Kidney epithelial cell (primary cell): Measurements from ENCODE around the gene SLC4A9. TPM values are rescaled to one million over a fixed set of nuclear protein-coding genes. Genes with fewer than 3 reads are reported as not detected.

Experiments
- DNase-seq: peaks from one replicate; pipeline ENCODE4 v3.0.0-alpha.2; 2010; ENCODE audit warnings: low read depth
- H3K27me3 ChIP-seq: 2 replicates; pipeline ENCODE4 v1.6.0; 2011; ENCODE audit warnings: low read length; ENCODE audit not compliant: control insufficient read depth, insufficient read depth
- H3K36me3 ChIP-seq: 2 replicates; pipeline ENCODE4 v1.5.1; 2011; ENCODE audit warnings: low read length; ENCODE audit not compliant: control insufficient read depth, insufficient read depth
- H3K4me3 ChIP-seq: 2 replicates; pipeline ENCODE4 v1.5.1; 2011; ENCODE audit warnings: low read depth, mild to moderate bottlenecking, control low read depth, low read length
- CTCF ChIP-seq: IDR thresholded peaks from 2 replicates; pipeline ENCODE4 v1.5.1; 2011; ENCODE audit warnings: mild to moderate bottlenecking, moderate library complexity, low read length, control low read depth, inconsistent platforms; ENCODE audit not compliant: insufficient read depth, poor library complexity, severe bottlenecking
- total RNA-seq: library from RNA; depleted of rRNA; stranded (reverse); fragments of >200 nt; gene quantifications from 2 replicates; pipeline ENCODE4 v1.2.3, GENCODE V29; 2015

Gene SLC4A9
- total RNA-seq, 1 donor from 2014 or later, result not detected

- no peak for TF ChIP-seq CTCF
- H3K4me3 ChIP-seq, result no peak overlapping the region
Measured at GRCh38 chr5:140423609-140424008, 63.6 kb downstream of the SLC4A9 start.

DNA sequence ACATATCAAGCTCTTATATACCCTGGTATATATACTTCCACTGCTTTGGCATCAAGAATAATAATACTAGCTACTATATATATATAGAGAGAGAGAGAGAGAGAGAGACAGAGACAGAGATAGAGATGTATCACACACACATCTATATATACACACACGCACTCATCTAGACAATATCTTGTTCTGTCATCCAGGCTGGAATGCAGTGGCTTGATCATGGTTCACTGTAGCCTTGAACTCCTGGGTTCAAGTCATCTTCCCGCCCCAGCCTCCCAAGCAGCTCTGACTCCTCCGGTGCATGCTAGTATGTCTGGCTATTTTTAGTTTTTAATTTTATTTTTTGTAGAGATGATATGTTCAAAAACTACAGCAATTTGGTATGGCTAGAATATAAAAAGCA lies 64.1 kb downstream of the SLC4A9 start:
- Histone ChIP-seq H3K36me3 (no peaks in the 10 kb centered on the region), H3K4me3 (no peak overlapping the region), H3K27me3 (no peaks in the 10 kb centered on the region)
- no peak for TF ChIP-seq CTCF
- no peak for DNase-seq

More at GRCh38 chr5:140423609-140424008, 63.6 kb downstream of the SLC4A9 start:
- Histone ChIP-seq H3K27me3 (no peaks in the 10 kb centered on the region), H3K36me3 (no peaks in the 10 kb centered on the region)
- DNase-seq, result no peak

Other genes starting within 250 kb of the SLC4A9 start
- 6.0 and 7.1 TPM in 2 replicates for gene PURA, start 246.1 kb upstream of the SLC4A9 start, total RNA-seq
- 3.1 and 4.1 TPM in 2 replicates for gene IGIP, start 234.3 kb upstream of the SLC4A9 start, total RNA-seq
- 125 and 176 TPM in 2 replicates for gene CYSTM1, start 185.0 kb upstream of the SLC4A9 start, total RNA-seq
- 124 and 166 TPM in 2 replicates for gene PFDN1, start 57.1 kb upstream of the SLC4A9 start, total RNA-seq
- gene HBEGF, start 13.6 kb upstream of the SLC4A9 start, total RNA-seq, result 25.1 and 31.6 TPM in 2 replicates
- 62.9 and 80.4 TPM in 2 replicates for gene ANKHD1, start 41.6 kb downstream of the SLC4A9 start, total RNA-seq
- gene EIF4EBP3, start 187.5 kb downstream of the SLC4A9 start, total RNA-seq, result 6.4 and 13.3 TPM in 2 replicates
- 42.1 and 45.5 TPM in 2 replicates for gene SRA1, start 197.3 kb downstream of the SLC4A9 start, total RNA-seq
- 9.6 and 13.3 TPM in 2 replicates for gene APBB3, start 204.4 kb downstream of the SLC4A9 start, total RNA-seq
- 55.9 and 60.5 TPM in 2 replicates for gene SLC35A4, start 204.6 kb downstream of the SLC4A9 start, total RNA-seq